ENCODE results near the gene TSTD1.
A peak's percentile ranks its signal among the peaks of the same experiment; 100 is the strongest.
"Not testable (repeated sequence)": the region's sequence is repeated elsewhere in the genome, so short reads cannot be mapped to it uniquely, and the experiment has no call there.

Gene TSTD1

DNA sequence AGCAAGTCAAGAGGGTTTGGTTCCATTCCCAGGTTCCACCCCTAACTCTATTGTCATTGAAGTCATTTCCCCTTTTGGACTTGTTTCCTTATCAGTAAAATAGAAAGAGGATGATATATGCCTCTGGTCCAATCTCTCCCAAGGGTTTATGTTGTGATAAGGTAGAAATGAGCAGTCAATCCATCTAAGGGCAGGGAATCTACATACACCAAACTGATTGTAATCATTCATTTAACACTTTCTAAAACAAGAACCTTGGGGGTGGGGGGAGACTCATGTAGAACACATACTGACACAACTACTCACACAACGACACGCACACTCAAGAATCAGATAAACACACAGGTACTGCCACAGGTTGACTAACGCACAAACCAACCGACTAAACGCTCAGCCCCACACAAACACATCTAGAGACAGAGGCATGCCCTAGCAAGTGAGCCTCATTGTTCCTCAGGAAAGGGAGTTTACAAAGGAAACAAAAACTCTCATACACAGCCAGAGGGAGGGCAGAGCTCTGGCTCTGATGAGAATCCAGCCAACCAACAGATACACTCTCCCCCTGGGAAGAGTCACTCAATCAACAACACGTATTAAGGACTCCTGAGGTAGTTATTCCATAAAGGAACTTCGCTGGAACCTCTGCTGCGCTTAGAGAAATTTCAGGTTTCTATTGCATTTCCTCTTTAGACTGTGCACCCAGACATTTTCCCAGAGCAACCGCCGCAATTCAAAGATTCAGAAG, 18.8 kb downstream of the TSTD1 start:
- H3K27ac ChIP-seq (replicated peaks) = peak overlapping the region; percentile 72
- TF ChIP-seq SPI1 (IDR thresholded peaks at IDR 0.05; ENCODE audit: borderline replicate concordance, low read depth) (peak; percentile 62), POLR2AphosphoS5 (IDR thresholded peaks at IDR 0.05; ENCODE audit: low read depth) (no peak), GABPA (IDR thresholded peaks at IDR 0.05; ENCODE audit: low read depth) (no peak)
- TF ChIP-seq, protein P1, sequence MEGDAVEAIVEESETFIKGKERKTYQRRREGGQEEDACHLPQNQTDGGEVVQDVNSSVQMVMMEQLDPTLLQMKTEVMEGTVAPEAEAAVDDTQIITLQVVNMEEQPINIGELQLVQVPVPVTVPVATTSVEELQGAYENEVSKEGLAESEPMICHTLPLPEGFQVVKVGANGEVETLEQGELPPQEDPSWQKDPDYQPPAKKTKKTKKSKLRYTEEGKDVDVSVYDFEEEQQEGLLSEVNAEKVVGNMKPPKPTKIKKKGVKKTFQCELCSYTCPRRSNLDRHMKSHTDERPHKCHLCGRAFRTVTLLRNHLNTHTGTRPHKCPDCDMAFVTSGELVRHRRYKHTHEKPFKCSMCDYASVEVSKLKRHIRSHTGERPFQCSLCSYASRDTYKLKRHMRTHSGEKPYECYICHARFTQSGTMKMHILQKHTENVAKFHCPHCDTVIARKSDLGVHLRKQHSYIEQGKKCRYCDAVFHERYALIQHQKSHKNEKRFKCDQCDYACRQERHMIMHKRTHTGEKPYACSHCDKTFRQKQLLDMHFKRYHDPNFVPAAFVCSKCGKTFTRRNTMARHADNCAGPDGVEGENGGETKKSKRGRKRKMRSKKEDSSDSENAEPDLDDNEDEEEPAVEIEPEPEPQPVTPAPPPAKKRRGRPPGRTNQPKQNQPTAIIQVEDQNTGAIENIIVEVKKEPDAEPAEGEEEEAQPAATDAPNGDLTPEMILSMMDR (IDR thresholded peaks at IDR 0.05; ENCODE audit: insufficient read depth, low read length) = no peak
- no peaks in the 10 kb centered on the region for H3K27me3 ChIP-seq (ENCODE audit: insufficient read depth, poor library complexity, severe bottlenecking)
- DNase-seq (ENCODE audit: low read depth in 1 of 2, low spot score in 1 of 2) = no peak
- peak overlapping the region; percentile 76 for H3K4me3 ChIP-seq (replicated peaks; ENCODE audit: insufficient read depth, low read length)

DNA sequence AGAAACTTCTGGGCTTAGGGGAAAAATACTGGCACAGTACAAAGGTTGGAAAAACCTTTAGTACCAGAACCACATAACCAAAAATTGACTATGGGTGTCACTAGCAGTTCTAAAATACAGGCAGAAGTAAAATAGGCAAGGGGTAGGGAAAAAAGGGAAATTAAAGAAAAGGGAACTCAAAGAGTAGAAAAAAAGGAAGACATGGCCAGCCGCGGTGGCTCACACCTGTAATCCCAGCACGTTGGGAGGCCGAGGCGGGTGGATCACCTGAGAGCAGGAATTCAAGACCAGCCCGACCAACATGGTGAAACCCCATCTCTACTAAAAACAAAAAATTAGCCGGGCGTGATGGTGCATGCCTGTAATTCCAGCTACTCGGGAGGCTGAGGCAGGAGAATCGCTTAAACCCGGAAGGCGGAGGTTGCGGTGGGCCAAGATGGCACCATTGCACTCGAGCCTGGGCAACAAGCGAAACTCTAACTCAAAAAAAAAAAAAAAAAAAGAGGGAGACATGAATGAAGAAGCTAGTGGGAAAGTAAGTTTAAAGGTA, 19.6 kb downstream of the TSTD1 start:
- H3K27me3 ChIP-seq (ENCODE audit: insufficient read depth, poor library complexity, severe bottlenecking); H3K4me3 ChIP-seq (replicated peaks; ENCODE audit: insufficient read depth, low read length): not testable (repeated sequence)
- peak in 1 of 2 experiments; percentile 46 for DNase-seq (ENCODE audit: low read depth in 1 of 2, low spot score in 1 of 2)
- peak; percentile 94 for TF ChIP-seq SPI1 (IDR thresholded peaks at IDR 0.05; ENCODE audit: borderline replicate concordance, low read depth)
- peak overlapping the region; percentile 49 for H3K27ac ChIP-seq (replicated peaks)

DNA sequence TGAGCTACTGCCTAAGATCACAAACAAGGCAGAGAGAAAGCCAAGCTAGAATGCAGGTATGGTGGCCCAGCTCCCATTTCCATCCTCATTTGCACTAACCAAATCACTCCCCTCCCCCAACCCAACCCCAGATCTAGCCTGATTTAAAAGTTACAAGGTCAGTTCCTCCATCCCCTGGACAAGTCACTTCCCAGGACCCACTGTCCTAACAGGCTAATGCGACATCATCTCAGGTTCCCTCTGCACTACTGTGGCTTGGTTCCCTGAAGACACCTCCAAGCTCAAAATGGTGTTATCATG, 20.2 kb downstream of the TSTD1 start:
- TF ChIP-seq POLR2AphosphoS5 (IDR thresholded peaks at IDR 0.05; ENCODE audit: low read depth) (no peak), GABPA (IDR thresholded peaks at IDR 0.05; ENCODE audit: low read depth) (no peak), SPI1 (IDR thresholded peaks at IDR 0.05; ENCODE audit: borderline replicate concordance, low read depth) (no peak)
- TF ChIP-seq, protein P2, sequence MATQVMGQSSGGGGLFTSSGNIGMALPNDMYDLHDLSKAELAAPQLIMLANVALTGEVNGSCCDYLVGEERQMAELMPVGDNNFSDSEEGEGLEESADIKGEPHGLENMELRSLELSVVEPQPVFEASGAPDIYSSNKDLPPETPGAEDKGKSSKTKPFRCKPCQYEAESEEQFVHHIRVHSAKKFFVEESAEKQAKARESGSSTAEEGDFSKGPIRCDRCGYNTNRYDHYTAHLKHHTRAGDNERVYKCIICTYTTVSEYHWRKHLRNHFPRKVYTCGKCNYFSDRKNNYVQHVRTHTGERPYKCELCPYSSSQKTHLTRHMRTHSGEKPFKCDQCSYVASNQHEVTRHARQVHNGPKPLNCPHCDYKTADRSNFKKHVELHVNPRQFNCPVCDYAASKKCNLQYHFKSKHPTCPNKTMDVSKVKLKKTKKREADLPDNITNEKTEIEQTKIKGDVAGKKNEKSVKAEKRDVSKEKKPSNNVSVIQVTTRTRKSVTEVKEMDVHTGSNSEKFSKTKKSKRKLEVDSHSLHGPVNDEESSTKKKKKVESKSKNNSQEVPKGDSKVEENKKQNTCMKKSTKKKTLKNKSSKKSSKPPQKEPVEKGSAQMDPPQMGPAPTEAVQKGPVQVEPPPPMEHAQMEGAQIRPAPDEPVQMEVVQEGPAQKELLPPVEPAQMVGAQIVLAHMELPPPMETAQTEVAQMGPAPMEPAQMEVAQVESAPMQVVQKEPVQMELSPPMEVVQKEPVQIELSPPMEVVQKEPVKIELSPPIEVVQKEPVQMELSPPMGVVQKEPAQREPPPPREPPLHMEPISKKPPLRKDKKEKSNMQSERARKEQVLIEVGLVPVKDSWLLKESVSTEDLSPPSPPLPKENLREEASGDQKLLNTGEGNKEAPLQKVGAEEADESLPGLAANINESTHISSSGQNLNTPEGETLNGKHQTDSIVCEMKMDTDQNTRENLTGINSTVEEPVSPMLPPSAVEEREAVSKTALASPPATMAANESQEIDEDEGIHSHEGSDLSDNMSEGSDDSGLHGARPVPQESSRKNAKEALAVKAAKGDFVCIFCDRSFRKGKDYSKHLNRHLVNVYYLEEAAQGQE (IDR thresholded peaks at IDR 0.05; ENCODE audit: insufficient replicate concordance, low read depth) = no peak
- TF ChIP-seq, protein P1 (IDR thresholded peaks at IDR 0.05; ENCODE audit: insufficient read depth, low read length) = no peak
- no peaks in the 10 kb centered on the region for H3K27me3 ChIP-seq (ENCODE audit: insufficient read depth, poor library complexity, severe bottlenecking)
- peak overlapping the region; percentile 49 for H3K27ac ChIP-seq (replicated peaks)
- H3K4me3 ChIP-seq (replicated peaks; ENCODE audit: insufficient read depth, low read length) = no peak overlapping the region
- DNase-seq (ENCODE audit: low read depth in 1 of 2, low spot score in 1 of 2) = no peak

DNA sequence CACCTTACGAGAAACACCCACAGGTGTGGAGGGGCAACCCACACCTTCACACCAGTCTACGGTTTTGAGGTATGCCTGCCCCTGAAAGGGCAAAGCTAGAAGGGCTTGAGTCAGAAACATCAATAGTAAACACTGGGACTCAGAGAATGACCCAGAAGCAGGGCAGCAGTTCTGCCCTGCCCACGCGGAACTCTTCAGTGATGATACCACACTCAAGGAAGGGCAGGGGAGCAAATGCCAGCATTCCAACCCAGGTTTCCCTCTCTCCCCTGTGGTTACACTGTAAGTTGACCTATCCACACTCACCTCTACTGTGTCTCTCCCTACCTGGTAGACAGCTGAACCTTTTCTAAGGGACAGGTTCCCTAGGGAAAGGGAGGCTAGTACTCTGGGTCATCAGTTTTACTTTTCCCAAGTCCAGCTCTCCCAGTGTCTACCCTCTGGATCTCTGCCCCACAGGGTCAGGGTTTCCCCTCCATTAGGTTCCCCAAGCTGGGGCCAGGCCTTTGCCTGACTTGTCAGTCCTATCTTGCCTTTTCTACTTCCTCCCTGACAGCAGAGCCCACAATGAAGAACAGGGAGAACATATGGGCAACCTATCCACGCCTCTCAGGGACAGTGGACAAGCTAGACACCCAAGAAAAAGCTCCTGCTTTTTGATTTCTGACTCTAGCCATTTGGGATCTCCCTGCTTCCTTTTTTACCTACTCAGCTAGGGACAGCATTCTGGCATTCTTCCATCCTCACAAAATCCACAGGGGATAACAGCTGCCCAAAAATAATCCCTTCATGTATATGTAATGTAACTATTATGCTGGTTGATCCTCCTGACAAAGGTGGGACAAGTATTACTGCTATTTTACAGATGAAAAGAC, 20.8 kb downstream of the TSTD1 start:
- DNase-seq (ENCODE audit: low read depth in 1 of 2, low spot score in 1 of 2) = peak in 1 of 2 experiments; percentile 62
- no peak for TF ChIP-seq GABPA (IDR thresholded peaks at IDR 0.05; ENCODE audit: low read depth)
- TF ChIP-seq, protein P2 (IDR thresholded peaks at IDR 0.05; ENCODE audit: insufficient replicate concordance, low read depth) = no peak
- peak; percentile 71; the same call in 1 of the 2 replicates for TF ChIP-seq SPI1 (IDR thresholded peaks at IDR 0.05; ENCODE audit: borderline replicate concordance, low read depth)
- no peak for TF ChIP-seq POLR2AphosphoS5 (IDR thresholded peaks at IDR 0.05; ENCODE audit: low read depth)
- H3K27me3 ChIP-seq (ENCODE audit: insufficient read depth, poor library complexity, severe bottlenecking) = no peaks in the 10 kb centered on the region
- H3K4me3 ChIP-seq (replicated peaks; ENCODE audit: insufficient read depth, low read length) = no peak overlapping the region
- H3K27ac ChIP-seq (replicated peaks) = peak overlapping the region; percentile 49

DNA sequence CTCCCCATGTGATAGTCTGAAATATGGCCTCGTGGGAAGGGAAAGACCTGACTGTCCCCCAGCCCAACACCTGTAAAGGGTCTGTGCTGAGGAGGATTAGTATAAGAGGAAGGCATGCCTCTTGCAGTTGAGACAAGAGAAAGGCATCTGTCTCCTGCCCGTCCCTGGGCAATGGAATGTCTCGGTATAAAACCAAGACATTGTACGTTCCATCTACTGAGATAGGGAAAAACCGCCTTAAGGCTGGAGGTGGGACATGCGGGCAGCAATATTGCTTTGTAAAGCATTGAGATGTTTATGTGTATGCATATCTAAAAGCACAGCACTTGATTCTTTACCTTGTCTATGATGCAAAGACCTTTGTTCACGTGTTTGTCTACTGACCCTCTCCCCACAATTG, 21.6 kb downstream of the TSTD1 start:
- DNase-seq (ENCODE audit: low read depth in 1 of 2, low spot score in 1 of 2); H3K4me3 ChIP-seq (replicated peaks; ENCODE audit: insufficient read depth, low read length); H3K27me3 ChIP-seq (ENCODE audit: insufficient read depth, poor library complexity, severe bottlenecking); H3K27ac ChIP-seq (replicated peaks): not testable (repeated sequence)

DNA sequence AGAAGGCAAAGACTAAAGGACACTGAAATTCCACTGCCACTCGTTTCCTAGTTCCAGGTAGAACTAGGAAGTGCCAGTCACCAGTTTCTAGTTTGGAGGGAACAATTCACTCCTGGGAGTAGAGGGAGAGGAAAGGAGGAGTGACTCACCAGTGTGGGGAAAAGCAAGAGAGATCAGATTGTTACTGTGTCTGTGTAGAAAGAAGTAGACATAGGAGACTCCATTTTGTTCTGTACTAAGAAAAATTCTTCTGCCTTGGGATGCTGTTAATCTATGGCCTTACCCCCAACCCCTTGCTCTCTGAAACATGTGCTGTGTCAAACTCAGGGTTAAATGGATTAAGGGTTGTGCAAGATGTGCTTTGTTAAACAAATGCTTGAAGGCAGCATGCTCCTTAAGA, 22.1 kb downstream of the TSTD1 start:
- H3K27me3 ChIP-seq (ENCODE audit: insufficient read depth, poor library complexity, severe bottlenecking); H3K27ac ChIP-seq (replicated peaks); DNase-seq (ENCODE audit: low read depth in 1 of 2, low spot score in 1 of 2); H3K4me3 ChIP-seq (replicated peaks; ENCODE audit: insufficient read depth, low read length): not testable (repeated sequence)

Data from HL-60 (cell line).